WTC11 (cell line): ENCODE data around the gene IGFBPL1. TPM values are rescaled to one million over a fixed set of nuclear protein-coding genes. Genes with fewer than 3 reads are reported as not detected.

Experiments used
- ATAC-seq: fragments of 200-7000 bp; cut with Tn5 transposase; 2 replicates; pipeline ENCODE4 v1.10.0; 2021; ENCODE audit warnings: mild to moderate bottlenecking, moderate library complexity
- CTCF ChIA-PET: fragments of 300-600 bp; sonication (Branson Sonifier 250); formaldehyde crosslinking; loops from one replicate; lab custom pipeline; 2021; ENCODE audit warnings: antibody characterized with exemption; lab: Charles Lee
- POLR2A ChIA-PET: fragments of 350-600 bp; sonication (Branson Sonifier 250); formaldehyde crosslinking; loops from one replicate; lab custom pipeline; 2021; ENCODE audit warnings: antibody characterized with exemption; lab: Charles Lee
- DNase-seq: peaks from one replicate; pipeline ENCODE4 v3.0.0; 2021; ENCODE audit warnings: low spot score
- H3K27ac Mint-ChIP-seq: 2 replicates; pipeline ENCODE4 v1.8.0; 2021; ENCODE audit warnings: mixed read lengths
- H3K27me3 Mint-ChIP-seq: 2 replicates; pipeline ENCODE4 v1.8.0; 2021; ENCODE audit warnings: low read depth, mild to moderate bottlenecking, moderate library complexity, mixed read lengths
- H3K36me3 Mint-ChIP-seq: 2 replicates; pipeline ENCODE4 v1.8.0; 2021; ENCODE audit warnings: mixed read lengths
- H3K4me1 Mint-ChIP-seq: 2 replicates; pipeline ENCODE4 v1.8.0; 2022; ENCODE audit warnings: mixed read lengths
- H3K4me3 Mint-ChIP-seq: 2 replicates; pipeline ENCODE4 v1.8.0; 2021; ENCODE audit warnings: mild to moderate bottlenecking, moderate library complexity, mixed read lengths
- H3K9me3 Mint-ChIP-seq: 2 replicates; pipeline ENCODE4 v1.8.0; 2021; ENCODE audit warnings: mixed read lengths
- FOXJ3 ChIP-seq: sonication (generic); formaldehyde crosslinking; IDR thresholded peaks from 2 replicates; pipeline ENCODE4 v1.9.0; 2021; ENCODE audit warnings: missing genetic modification reagents, mild to moderate bottlenecking, borderline replicate concordance
- GABPB1 ChIP-seq: sonication (generic); formaldehyde crosslinking; IDR thresholded peaks from 2 replicates; pipeline ENCODE4 v1.8.1; 2023; ENCODE audit warnings: mild to moderate bottlenecking, missing genetic modification reagents
- GTF2I ChIP-seq: fragments of 250-450 bp; sonication (Bioruptor Pico); conservative IDR thresholded peaks from 2 replicates; pipeline ENCODE4 v1.4.0; 2021; ENCODE audit warnings: mild to moderate bottlenecking
- JAZF1 ChIP-seq: fragments of 250-450 bp; sonication (Bioruptor Pico); IDR thresholded peaks from 2 replicates; pipeline ENCODE4 v1.9.0; 2021; ENCODE audit warnings: moderate library complexity, mild to moderate bottlenecking, inconsistent platforms
- MXD4 ChIP-seq: fragments of 250-450 bp; sonication (Bioruptor Pico); IDR thresholded peaks from 2 replicates; pipeline ENCODE4 v1.8.0; 2021; ENCODE audit warnings: mild to moderate bottlenecking, moderate library complexity, borderline replicate concordance
- NFE2L1 ChIP-seq: sonication (generic); formaldehyde crosslinking; IDR thresholded peaks from 2 replicates; pipeline ENCODE4 v1.8.1; 2023; ENCODE audit warnings: missing genetic modification reagents
- NR1H2 ChIP-seq: sonication (generic); formaldehyde crosslinking; IDR thresholded peaks from 2 replicates; pipeline ENCODE4 v1.9.0; 2021; ENCODE audit warnings: mild to moderate bottlenecking, moderate library complexity, missing genetic modification reagents
- NR2C2 ChIP-seq: sonication (generic); formaldehyde crosslinking; IDR thresholded peaks from 2 replicates; pipeline ENCODE4 v1.8.0; 2022; ENCODE audit warnings: mild to moderate bottlenecking, missing genetic modification reagents
- RELA ChIP-seq: sonication (generic); formaldehyde crosslinking; IDR thresholded peaks from 2 replicates; pipeline ENCODE4 v1.8.1; 2022; ENCODE audit warnings: missing genetic modification reagents, mild to moderate bottlenecking, borderline replicate concordance
- SP1 ChIP-seq: sonication (generic); formaldehyde crosslinking; conservative IDR thresholded peaks from 2 replicates; pipeline ENCODE4 v1.8.1; 2022; ENCODE audit warnings: missing genetic modification reagents
- TCF7 ChIP-seq: sonication (generic); formaldehyde crosslinking; IDR thresholded peaks from 2 replicates; pipeline ENCODE4 v1.8.0; 2022; ENCODE audit warnings: mild to moderate bottlenecking, low read depth, missing genetic modification reagents, moderate library complexity
- total RNA-seq: library from RNA; stranded (reverse); gene quantifications from 3 replicates; pipeline ENCODE4 v1.2.3, GENCODE V29; 2021
- TF ChIP-seq, protein P1 (sequence below): sonication (generic); formaldehyde crosslinking; IDR thresholded peaks from 2 replicates; pipeline ENCODE4 v1.8.0; 2023; ENCODE audit warnings: missing genetic modification reagents, mild to moderate bottlenecking, borderline replicate concordance
- TF ChIP-seq, protein P2 (sequence below): fragments of 250-450 bp; sonication (Bioruptor Pico); IDR thresholded peaks from 2 replicates; pipeline ENCODE4 v1.9.0; 2021; ENCODE audit warnings: mild to moderate bottlenecking
- TF ChIP-seq, protein P3 (sequence below): sonication (generic); formaldehyde crosslinking; IDR thresholded peaks from 2 replicates; pipeline ENCODE4 v1.8.0; 2022; ENCODE audit warnings: mild to moderate bottlenecking, missing genetic modification reagents
- TF ChIP-seq, protein P4 (sequence below): sonication (generic); formaldehyde crosslinking; IDR thresholded peaks from 2 replicates; pipeline ENCODE4 v1.8.0; 2022; ENCODE audit warnings: mild to moderate bottlenecking, missing genetic modification reagents
- TF ChIP-seq, protein P5 (sequence below): sonication (generic); formaldehyde crosslinking; IDR thresholded peaks from 2 replicates; pipeline ENCODE4 v1.8.1; 2022; ENCODE audit warnings: missing genetic modification reagents, borderline replicate concordance
- TF ChIP-seq, protein P6 (sequence below): fragments of 250-450 bp; sonication (Bioruptor Pico); IDR thresholded peaks from 2 replicates; pipeline ENCODE4 v1.9.0; 2021; ENCODE audit warnings: mild to moderate bottlenecking, borderline replicate concordance
- TF ChIP-seq, protein P7 (sequence below): sonication (generic); formaldehyde crosslinking; IDR thresholded peaks from 2 replicates; pipeline ENCODE4 v1.8.1; 2022; ENCODE audit warnings: low read depth, missing genetic modification reagents, borderline replicate concordance

The IGFBPL1 gene
- total RNA-seq, 1 experiment from 2014 or later: 36.7 TPM

DNA sequence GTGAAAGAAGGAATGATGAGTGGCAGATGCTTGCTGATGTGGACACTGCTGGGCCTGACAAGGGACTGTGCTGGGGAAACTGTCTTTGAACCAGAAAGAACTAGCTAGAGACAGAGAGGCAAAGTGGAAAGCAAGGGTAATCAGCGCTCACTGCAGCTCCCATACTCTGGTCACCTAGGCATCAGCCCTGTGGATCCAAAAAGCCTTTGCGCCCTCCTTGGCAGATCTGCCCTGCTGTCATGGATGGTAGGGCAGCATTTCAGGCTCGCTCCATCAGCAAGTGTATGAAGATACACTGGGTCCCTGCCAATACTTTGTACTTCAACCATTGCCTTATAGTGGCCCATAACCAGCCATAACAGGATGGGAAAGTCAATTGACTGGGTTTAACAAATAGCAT is 38.4 kb downstream of the IGFBPL1 start (continued):
- TF ChIP-seq, protein P1, sequence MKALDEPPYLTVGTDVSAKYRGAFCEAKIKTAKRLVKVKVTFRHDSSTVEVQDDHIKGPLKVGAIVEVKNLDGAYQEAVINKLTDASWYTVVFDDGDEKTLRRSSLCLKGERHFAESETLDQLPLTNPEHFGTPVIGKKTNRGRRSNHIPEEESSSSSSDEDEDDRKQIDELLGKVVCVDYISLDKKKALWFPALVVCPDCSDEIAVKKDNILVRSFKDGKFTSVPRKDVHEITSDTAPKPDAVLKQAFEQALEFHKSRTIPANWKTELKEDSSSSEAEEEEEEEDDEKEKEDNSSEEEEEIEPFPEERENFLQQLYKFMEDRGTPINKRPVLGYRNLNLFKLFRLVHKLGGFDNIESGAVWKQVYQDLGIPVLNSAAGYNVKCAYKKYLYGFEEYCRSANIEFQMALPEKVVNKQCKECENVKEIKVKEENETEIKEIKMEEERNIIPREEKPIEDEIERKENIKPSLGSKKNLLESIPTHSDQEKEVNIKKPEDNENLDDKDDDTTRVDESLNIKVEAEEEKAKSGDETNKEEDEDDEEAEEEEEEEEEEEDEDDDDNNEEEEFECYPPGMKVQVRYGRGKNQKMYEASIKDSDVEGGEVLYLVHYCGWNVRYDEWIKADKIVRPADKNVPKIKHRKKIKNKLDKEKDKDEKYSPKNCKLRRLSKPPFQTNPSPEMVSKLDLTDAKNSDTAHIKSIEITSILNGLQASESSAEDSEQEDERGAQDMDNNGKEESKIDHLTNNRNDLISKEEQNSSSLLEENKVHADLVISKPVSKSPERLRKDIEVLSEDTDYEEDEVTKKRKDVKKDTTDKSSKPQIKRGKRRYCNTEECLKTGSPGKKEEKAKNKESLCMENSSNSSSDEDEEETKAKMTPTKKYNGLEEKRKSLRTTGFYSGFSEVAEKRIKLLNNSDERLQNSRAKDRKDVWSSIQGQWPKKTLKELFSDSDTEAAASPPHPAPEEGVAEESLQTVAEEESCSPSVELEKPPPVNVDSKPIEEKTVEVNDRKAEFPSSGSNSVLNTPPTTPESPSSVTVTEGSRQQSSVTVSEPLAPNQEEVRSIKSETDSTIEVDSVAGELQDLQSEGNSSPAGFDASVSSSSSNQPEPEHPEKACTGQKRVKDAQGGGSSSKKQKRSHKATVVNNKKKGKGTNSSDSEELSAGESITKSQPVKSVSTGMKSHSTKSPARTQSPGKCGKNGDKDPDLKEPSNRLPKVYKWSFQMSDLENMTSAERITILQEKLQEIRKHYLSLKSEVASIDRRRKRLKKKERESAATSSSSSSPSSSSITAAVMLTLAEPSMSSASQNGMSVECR (CRISPR knock-in tag): no peak
- TF ChIP-seq, protein P2, sequence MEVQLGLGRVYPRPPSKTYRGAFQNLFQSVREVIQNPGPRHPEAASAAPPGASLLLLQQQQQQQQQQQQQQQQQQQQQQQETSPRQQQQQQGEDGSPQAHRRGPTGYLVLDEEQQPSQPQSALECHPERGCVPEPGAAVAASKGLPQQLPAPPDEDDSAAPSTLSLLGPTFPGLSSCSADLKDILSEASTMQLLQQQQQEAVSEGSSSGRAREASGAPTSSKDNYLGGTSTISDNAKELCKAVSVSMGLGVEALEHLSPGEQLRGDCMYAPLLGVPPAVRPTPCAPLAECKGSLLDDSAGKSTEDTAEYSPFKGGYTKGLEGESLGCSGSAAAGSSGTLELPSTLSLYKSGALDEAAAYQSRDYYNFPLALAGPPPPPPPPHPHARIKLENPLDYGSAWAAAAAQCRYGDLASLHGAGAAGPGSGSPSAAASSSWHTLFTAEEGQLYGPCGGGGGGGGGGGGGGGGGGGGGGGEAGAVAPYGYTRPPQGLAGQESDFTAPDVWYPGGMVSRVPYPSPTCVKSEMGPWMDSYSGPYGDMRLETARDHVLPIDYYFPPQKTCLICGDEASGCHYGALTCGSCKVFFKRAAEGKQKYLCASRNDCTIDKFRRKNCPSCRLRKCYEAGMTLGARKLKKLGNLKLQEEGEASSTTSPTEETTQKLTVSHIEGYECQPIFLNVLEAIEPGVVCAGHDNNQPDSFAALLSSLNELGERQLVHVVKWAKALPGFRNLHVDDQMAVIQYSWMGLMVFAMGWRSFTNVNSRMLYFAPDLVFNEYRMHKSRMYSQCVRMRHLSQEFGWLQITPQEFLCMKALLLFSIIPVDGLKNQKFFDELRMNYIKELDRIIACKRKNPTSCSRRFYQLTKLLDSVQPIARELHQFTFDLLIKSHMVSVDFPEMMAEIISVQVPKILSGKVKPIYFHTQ (CRISPR knock-in tag): no peak

DNA sequence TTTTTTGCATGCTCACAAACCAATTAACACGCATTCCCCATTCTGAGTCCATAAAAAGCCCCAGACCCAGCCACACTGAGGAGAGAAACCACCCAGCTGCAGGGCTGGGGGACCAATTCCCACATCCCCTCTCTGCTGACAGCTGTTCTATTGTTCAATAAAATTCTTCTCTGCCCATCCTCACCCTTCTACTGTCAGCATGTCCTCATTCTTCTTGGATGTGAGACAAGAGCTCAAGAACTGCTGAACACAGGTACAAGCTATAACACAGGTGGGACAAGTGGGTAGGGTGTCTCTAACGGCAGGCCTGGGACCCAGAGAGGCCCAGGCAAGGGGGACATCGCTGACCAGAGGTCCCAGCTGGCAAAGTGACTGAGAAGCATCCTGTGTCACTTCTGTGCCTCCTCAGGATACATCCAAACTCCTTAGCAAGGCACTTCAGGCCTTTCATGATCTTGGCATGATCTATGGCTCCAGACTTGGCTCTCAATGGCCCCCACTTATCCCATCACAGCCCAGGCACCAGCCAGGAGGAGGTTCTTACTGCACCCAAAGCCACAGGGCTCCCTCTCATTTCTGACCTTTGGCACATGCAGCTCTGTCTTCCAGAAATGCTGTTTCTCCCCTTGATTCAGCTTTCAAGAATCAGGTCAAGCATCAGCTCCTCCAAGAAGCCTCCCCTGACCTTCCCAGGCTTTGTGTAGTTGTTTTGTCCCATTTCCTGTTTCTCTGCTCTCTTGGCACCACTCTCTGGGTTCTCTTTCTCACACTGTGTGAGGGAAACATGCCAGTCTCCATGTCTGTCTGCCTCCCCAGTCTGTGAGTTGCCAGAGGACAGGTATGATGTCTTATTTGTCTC is 39.0 kb downstream of the IGFBPL1 start:
- Mint-ChIP-seq H3K4me3 (no peak overlapping the region), H3K4me1 (peaks cover 17% of the 10 kb centered on the region), H3K27ac (no peak overlapping the region), H3K36me3 (peaks cover 9% of the 10 kb centered on the region; the same call in 1 of the 2 replicates), H3K9me3 (peaks cover 20% of the 10 kb centered on the region), H3K27me3 (peaks cover 99% of the 10 kb centered on the region)
- POLR2A ChIA-PET: no interaction called here
- DNase-seq (no peak), ATAC-seq (no peak)
- CTCF ChIA-PET: no interaction called here
- TF ChIP-seq, protein P3, sequence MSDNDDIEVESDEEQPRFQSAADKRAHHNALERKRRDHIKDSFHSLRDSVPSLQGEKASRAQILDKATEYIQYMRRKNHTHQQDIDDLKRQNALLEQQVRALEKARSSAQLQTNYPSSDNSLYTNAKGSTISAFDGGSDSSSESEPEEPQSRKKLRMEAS (CRISPR knock-in tag): no peak
- TF ChIP-seq, protein P4, sequence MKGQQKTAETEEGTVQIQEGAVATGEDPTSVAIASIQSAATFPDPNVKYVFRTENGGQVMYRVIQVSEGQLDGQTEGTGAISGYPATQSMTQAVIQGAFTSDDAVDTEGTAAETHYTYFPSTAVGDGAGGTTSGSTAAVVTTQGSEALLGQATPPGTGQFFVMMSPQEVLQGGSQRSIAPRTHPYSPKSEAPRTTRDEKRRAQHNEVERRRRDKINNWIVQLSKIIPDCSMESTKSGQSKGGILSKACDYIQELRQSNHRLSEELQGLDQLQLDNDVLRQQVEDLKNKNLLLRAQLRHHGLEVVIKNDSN (CRISPR knock-in tag): no peak
- TF ChIP-seq GABPB1 (CRISPR knock-in tag) (no peak), RELA (CRISPR knock-in tag) (no peak), NR1H2 (CRISPR knock-in tag) (no peak), NR2C2 (CRISPR knock-in tag) (no peak), MXD4 (no peak), GTF2I (CRISPR knock-in tag) (no peak), JAZF1 (no peak), NFE2L1 (no peak), FOXJ3 (CRISPR knock-in tag) (no peak), TCF7 (no peak), SP1 (CRISPR knock-in tag) (no peak)
- TF ChIP-seq, protein P5, sequence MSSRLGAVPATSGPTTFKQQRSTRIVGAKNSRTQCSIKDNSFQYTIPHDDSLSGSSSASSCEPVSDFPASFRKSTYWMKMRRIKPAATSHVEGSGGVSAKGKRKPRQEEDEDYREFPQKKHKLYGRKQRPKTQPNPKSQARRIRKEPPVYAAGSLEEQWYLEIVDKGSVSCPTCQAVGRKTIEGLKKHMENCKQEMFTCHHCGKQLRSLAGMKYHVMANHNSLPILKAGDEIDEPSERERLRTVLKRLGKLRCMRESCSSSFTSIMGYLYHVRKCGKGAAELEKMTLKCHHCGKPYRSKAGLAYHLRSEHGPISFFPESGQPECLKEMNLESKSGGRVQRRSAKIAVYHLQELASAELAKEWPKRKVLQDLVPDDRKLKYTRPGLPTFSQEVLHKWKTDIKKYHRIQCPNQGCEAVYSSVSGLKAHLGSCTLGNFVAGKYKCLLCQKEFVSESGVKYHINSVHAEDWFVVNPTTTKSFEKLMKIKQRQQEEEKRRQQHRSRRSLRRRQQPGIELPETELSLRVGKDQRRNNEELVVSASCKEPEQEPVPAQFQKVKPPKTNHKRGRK (CRISPR knock-in tag): no peak
- TF ChIP-seq, protein P6, sequence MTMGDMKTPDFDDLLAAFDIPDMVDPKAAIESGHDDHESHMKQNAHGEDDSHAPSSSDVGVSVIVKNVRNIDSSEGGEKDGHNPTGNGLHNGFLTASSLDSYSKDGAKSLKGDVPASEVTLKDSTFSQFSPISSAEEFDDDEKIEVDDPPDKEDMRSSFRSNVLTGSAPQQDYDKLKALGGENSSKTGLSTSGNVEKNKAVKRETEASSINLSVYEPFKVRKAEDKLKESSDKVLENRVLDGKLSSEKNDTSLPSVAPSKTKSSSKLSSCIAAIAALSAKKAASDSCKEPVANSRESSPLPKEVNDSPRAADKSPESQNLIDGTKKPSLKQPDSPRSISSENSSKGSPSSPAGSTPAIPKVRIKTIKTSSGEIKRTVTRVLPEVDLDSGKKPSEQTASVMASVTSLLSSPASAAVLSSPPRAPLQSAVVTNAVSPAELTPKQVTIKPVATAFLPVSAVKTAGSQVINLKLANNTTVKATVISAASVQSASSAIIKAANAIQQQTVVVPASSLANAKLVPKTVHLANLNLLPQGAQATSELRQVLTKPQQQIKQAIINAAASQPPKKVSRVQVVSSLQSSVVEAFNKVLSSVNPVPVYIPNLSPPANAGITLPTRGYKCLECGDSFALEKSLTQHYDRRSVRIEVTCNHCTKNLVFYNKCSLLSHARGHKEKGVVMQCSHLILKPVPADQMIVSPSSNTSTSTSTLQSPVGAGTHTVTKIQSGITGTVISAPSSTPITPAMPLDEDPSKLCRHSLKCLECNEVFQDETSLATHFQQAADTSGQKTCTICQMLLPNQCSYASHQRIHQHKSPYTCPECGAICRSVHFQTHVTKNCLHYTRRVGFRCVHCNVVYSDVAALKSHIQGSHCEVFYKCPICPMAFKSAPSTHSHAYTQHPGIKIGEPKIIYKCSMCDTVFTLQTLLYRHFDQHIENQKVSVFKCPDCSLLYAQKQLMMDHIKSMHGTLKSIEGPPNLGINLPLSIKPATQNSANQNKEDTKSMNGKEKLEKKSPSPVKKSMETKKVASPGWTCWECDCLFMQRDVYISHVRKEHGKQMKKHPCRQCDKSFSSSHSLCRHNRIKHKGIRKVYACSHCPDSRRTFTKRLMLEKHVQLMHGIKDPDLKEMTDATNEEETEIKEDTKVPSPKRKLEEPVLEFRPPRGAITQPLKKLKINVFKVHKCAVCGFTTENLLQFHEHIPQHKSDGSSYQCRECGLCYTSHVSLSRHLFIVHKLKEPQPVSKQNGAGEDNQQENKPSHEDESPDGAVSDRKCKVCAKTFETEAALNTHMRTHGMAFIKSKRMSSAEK (CRISPR knock-in tag): no peak
- TF ChIP-seq, protein P7, sequence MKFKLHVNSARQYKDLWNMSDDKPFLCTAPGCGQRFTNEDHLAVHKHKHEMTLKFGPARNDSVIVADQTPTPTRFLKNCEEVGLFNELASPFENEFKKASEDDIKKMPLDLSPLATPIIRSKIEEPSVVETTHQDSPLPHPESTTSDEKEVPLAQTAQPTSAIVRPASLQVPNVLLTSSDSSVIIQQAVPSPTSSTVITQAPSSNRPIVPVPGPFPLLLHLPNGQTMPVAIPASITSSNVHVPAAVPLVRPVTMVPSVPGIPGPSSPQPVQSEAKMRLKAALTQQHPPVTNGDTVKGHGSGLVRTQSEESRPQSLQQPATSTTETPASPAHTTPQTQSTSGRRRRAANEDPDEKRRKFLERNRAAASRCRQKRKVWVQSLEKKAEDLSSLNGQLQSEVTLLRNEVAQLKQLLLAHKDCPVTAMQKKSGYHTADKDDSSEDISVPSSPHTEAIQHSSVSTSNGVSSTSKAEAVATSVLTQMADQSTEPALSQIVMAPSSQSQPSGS (CRISPR knock-in tag): no peak
